IgD-negative memory B cell (primary cell): ENCODE measurements around the gene TMEM187. TPM values are rescaled to one million over a fixed set of nuclear protein-coding genes. Genes with fewer than 3 reads are reported as not detected.
"Not testable (repeated sequence)": the region's sequence is repeated elsewhere in the genome, so short reads cannot be mapped to it uniquely, and the experiment has no call there.

Experiments used
- H3K27ac Mint-ChIP-seq, 3 donors: one replicate each; pipeline ENCODE4 v1.8.0; 2020 to 2022; ENCODE audit warnings: mild to moderate bottlenecking in 3 of 3, mixed read lengths in 3 of 3, moderate library complexity in 1 of 3
- H3K27me3 Mint-ChIP-seq: one replicate; pipeline ENCODE4 v1.8.0; 2021; ENCODE audit warnings: mixed read lengths
- H3K36me3 Mint-ChIP-seq: one replicate; pipeline ENCODE4 v1.8.0; 2020; ENCODE audit warnings: mild to moderate bottlenecking, mixed read lengths
- H3K4me1 Mint-ChIP-seq, 3 donors: one replicate each; pipeline ENCODE4 v1.8.0; 2020 to 2022; ENCODE audit warnings: mixed read lengths in 3 of 3, mild to moderate bottlenecking in 1 of 3
- H3K4me3 Mint-ChIP-seq, 4 donors: one replicate each; pipeline ENCODE4 v1.8.0; 2020 to 2022; ENCODE audit warnings: mild to moderate bottlenecking in 4 of 4, mixed read lengths in 4 of 4, moderate library complexity in 3 of 4
- H3K9me3 Mint-ChIP-seq, 3 donors: one replicate each; pipeline ENCODE4 v1.8.0; 2020 to 2021; ENCODE audit warnings: mixed read lengths in 3 of 3, mild to moderate bottlenecking in 1 of 3
- polyA plus RNA-seq: library from polyadenylated mRNA; unstranded; fragments of 300-500 nt; fragmentation: Illumina TruSeq; gene quantifications from one replicate; pipeline ENCODE4 v1.2.3, GENCODE V29; 2021

The TMEM187 gene
- polyA plus RNA-seq, 1 donor from 2014 or later = 7.1 TPM

- Mint-ChIP-seq H3K4me1 (peaks cover 16 to 34% (median 29%) of the 10 kb centered on the region in 3 donors), H3K9me3 (no peaks in the 10 kb centered on the region), H3K36me3 (no peaks in the 10 kb centered on the region), H3K27me3 (no peaks in the 10 kb centered on the region), H3K27ac (peak overlapping the region; percentile 40 to 88 (median 70)), H3K4me3 (peak overlapping the region; percentile 91 to 100 (median 100))
These were observed 3.2 kb upstream of the TMEM187 start for GRCh38 chrX:153969125-153969903.

DNA sequence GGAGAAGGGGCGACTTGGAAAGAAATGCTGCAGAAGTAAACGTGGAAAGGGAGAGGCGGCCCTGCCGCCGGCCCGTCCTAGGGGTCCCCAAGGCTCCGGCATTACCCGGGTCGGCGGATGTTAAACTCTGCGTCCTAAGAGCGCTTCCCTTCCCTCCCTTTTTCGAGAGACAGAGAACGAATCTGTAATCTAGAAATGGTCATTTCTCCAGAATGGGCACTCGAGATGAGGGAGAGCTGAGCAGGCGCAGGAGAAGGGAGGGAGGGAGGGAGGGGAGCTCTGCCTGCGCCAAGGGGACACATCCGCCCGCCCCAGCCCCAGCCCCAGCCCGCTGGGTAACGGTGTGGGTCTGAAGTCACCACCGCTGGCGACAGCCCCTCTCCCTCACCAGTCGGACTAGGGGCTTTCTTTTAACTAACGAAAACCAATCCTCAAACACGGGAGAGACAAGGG is 2.6 kb upstream of the TMEM187 start:
- Mint-ChIP-seq H3K27ac (peak overlapping the region; percentile 40 to 88 (median 70)), H3K4me1 (peaks cover 16 to 38% (median 33%) of the 10 kb centered on the region in 3 donors), H3K4me3 (peak overlapping the region; percentile 91 to 100 (median 100)), H3K9me3 (no peaks in the 10 kb centered on the region), H3K36me3 (peaks cover 3% of the 10 kb centered on the region), H3K27me3 (no peaks in the 10 kb centered on the region)

DNA sequence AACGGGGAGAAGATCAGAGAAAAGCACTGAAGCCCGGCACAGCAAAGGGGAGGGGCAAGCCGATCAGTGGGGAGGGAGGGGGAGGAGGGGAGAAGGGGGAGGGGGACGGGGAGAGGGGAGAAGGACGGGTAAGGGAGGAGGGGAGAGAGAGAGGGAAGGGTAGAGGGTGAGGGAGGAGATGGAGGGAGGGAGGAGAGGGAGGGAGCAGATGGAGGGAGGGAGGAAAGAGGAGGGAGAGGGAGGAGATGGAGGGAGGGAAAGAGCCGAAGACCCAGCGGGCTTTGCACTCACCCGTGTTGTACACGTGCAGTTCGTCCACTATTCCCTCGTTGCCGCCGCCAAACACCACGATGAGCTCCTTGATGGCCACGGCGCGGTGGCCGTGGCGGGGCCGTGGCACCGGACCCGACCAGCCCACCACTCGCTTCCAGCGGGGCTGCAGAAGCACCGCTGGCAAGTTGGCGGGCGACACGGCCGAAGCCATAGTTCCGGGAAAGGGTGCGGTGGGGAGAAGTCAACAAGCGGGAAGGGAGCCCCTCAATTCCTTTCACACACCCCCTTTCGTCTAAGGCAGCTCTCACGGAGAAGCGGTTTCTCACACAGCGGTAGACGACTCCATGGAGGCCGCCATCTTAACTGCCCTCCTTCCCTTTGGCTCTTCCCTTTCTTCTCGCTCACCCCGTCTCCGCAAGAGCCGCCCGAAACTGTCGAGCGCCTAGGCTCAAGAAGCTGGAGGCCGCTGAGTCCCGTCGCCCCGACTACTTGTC is 2.0 kb upstream of the TMEM187 start:
- no peaks in the 10 kb centered on the region for H3K27me3 Mint-ChIP-seq
- H3K9me3 Mint-ChIP-seq = no peaks in the 10 kb centered on the region
- peaks cover 16 to 39% (median 31%) of the 10 kb centered on the region in 3 donors for H3K4me1 Mint-ChIP-seq
- H3K4me3 Mint-ChIP-seq = peak overlapping the region; percentile 99 to 100 (median 100)
- peak overlapping the region; percentile 95 to 100 (median 99) for H3K27ac Mint-ChIP-seq
- peaks cover 3% of the 10 kb centered on the region for H3K36me3 Mint-ChIP-seq

DNA sequence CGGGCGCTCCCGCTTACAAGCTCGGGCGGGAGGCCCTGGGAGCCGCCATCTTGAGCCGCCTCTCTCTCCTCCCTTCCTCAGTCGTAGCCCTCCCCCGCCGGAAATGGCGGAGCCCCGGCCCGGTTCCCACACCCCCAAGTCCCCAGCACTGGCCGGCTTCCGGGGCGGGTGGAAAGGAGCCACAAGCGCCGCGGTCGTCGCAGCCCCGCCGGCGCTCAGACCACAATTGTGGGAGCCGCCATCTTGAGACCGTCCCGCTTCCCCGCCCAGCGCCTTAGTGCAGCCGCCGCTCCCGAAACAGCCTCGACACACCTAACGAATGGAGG is 1.5 kb upstream of the TMEM187 start:
- H3K36me3 Mint-ChIP-seq = peaks cover 3% of the 10 kb centered on the region
- H3K9me3 Mint-ChIP-seq = no peaks in the 10 kb centered on the region
- H3K4me3 Mint-ChIP-seq = peak overlapping the region; percentile 93 to 100 (median 100)
- peak overlapping the region; percentile 95 to 100 (median 99) for H3K27ac Mint-ChIP-seq
- H3K4me1 Mint-ChIP-seq = peaks cover 16 to 38% (median 27%) of the 10 kb centered on the region in 3 donors
- no peaks in the 10 kb centered on the region for H3K27me3 Mint-ChIP-seq

DNA sequence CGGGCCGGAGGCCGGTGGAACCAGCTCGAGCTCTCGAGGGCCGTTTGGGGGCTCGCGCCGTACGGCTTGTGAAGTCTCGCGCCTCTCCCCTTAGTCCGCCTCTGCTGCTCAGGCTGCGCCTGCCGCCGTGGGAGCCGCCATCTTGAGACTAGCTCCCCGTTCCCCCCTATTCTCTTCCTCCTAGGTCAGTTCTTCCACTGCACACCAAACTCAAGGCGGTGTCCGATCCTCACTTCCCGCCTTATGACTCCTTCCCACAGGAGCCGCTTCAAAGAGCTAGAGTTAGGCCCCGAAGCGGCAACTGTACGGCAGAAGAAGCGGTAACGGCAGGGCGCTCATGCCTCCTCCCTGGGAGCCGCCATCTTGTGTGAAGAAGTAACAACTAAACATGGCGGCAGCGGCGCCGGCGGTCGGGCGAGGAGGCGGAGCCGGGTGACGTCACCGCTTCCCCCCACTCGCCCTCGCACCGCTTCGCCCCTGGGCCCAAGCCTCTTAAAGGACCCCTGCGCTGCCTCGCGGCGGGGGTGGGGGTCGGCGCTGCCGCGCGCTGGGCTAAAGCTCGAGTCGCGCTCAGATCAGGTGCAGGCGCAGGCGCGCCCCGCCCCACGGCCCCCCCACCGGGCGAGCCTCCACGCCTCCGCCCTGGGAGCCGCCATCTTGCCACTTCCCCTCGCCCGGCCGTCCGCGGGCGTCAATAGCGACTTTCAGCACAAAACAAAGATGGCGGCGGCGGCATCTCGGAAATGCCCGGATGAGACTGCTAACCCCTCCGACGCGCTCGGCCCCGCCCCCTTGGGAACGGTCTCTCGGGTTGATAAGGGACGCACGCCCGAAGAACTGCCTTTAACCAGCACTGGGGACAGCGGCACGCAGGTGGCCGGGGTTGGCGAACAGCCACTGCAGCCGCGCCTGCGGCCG is 845 bp upstream of the TMEM187 start, which contains the start of gene HCFC1:
TSS of gene HCFC1 (minus strand) at position 369 of the 918 bp plus-strand sequence. CDS start 978 bp downstream, outside the sequence.
- Mint-ChIP-seq H3K36me3 (peaks cover 3% of the 10 kb centered on the region), H3K27ac (peak within 1 kb of the TSS; percentile 95 to 100 (median 99)), H3K4me1 (peaks cover 16 to 34% (median 22%) of the 10 kb centered on the region in 3 donors), H3K4me3 (peak within 1 kb of the TSS; percentile 93 to 100 (median 100)), H3K27me3 (no peaks in the 10 kb centered on the region), H3K9me3 (no peaks in the 10 kb centered on the region)

- Mint-ChIP-seq H3K4me1 (peaks cover 7 to 23% (median 12%) of the 10 kb centered on the region in 3 donors), H3K27ac (peak overlapping the region; percentile 88 to 98 (median 95)), H3K36me3 (peaks cover 3% of the 10 kb centered on the region), H3K4me3 (peak overlapping the region; percentile 82 to 98 (median 92)), H3K27me3 (no peaks in the 10 kb centered on the region), H3K9me3 (no peaks in the 10 kb centered on the region)
These were observed 811 bp downstream of the TMEM187 start for GRCh38 chrX:153973127-153974002.

- Mint-ChIP-seq H3K36me3 (peaks cover 3% of the 10 kb centered on the region), H3K27me3 (no peaks in the 10 kb centered on the region), H3K4me3 (peak overlapping the region; percentile 13 to 93 (median 48)), H3K27ac (peak overlapping the region; percentile 83 to 98 (median 95)), H3K4me1 (peaks cover 5 to 23% (median 12%) of the 10 kb centered on the region in 3 donors), H3K9me3 (no peaks in the 10 kb centered on the region)
These were observed 1.6 kb downstream of the TMEM187 start for GRCh38 chrX:153974003-153974725.

DNA sequence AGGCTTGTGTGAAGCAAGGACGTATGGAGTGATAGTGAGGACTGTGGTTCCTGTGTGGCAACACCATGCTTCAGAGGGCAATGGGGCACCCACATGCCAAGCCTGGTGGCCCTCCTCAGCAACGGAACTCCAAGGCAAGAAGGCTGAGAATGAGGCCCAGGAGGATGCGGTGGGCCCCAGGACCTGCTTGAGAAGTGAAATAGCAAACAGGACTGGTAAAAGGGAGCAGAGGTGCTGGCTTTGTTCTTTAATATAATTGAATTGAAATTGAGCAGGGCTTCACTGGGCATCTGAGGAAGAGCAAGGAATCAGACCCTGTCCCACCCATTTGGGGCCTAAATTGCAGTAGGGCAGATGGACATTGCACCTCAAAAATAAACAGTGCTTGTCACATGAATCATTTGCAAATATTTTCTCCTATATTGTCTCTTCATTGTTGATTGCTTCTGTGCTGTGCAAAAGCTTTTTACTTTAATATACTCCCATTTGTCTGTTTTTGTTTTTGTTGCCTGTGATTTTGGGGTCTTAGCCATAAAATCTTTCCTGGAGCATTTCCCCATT is 2.3 kb downstream of the TMEM187 start:
- Mint-ChIP-seq H3K4me3 (peak overlapping the region in 3 of 4 donors; percentile 51 to 93 (median 72)), H3K4me1 (peaks cover 0 to 20% (median 8%) of the 10 kb centered on the region in 3 donors), H3K36me3 (peaks cover 3% of the 10 kb centered on the region), H3K27me3 (no peaks in the 10 kb centered on the region), H3K9me3 (no peaks in the 10 kb centered on the region), H3K27ac (peak overlapping the region; percentile 83 to 95 (median 88))

GRCh38 chrX:153980394-153980793 is 7.8 kb downstream of the TMEM187 start:
- not testable (repeated sequence) for H3K9me3 Mint-ChIP-seq, H3K36me3 Mint-ChIP-seq, H3K27me3 Mint-ChIP-seq
- peaks cover 24 to 31% (median 27%) of the 10 kb centered on the region in 3 donors for H3K4me1 Mint-ChIP-seq
- peak overlapping the region; percentile 86 to 89 (median 88) for H3K27ac Mint-ChIP-seq
- H3K4me3 Mint-ChIP-seq = peak overlapping the region; percentile 64 to 85 (median 74)

- H3K36me3 Mint-ChIP-seq = peaks cover 2% of the 10 kb centered on the region
- H3K4me3 Mint-ChIP-seq = peak overlapping the region; percentile 1 to 84 (median 68)
- H3K27me3 Mint-ChIP-seq = peaks cover 9% of the 10 kb centered on the region
- no peaks in the 10 kb centered on the region for H3K9me3 Mint-ChIP-seq
- peaks cover 22 to 31% (median 27%) of the 10 kb centered on the region in 3 donors for H3K4me1 Mint-ChIP-seq
- peak overlapping the region; percentile 86 to 89 (median 88) for H3K27ac Mint-ChIP-seq
These were observed 8.7 kb downstream of the TMEM187 start for GRCh38 chrX:153981231-153981630.

DNA sequence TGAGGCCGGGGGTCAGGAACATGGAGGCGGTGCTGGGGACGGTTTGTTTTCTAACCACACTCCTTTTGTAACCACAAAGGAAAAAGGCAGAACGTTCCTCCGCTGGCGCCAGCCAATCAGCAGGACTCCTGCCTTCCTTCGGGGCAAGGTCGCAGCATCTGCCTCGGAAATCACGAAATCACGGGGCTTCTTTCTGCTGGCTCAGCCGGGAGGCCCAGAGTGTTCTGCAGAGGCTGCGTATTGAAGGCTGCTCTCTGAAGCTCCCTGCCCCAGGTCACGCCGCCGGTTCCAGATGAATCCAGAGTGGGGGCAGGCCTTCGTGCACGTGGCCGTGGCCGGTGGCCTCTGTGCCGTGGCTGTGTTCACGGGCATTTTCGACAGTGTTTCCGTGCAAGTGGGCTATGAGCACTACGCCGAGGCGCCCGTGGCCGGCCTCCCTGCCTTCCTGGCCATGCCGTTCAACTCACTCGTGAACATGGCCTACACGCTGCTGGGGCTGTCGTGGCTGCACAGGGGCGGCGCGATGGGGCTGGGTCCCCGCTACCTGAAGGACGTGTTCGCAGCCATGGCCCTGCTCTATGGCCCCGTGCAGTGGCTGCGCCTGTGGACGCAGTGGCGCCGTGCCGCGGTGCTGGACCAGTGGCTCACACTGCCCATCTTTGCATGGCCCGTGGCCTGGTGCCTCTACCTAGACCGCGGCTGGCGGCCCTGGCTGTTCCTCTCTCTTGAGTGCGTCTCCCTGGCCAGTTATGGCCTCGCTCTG is 9.4 kb downstream of the TMEM187 start:
- peaks cover 9% of the 10 kb centered on the region for H3K27me3 Mint-ChIP-seq
- no peaks in the 10 kb centered on the region for H3K9me3 Mint-ChIP-seq
- H3K36me3 Mint-ChIP-seq = peaks cover 2% of the 10 kb centered on the region
- peaks cover 22 to 31% (median 26%) of the 10 kb centered on the region in 3 donors for H3K4me1 Mint-ChIP-seq
- H3K27ac Mint-ChIP-seq = peak overlapping the region; percentile 86 to 89 (median 88)
- H3K4me3 Mint-ChIP-seq = peak overlapping the region; percentile 1 to 84 (median 68)

DNA sequence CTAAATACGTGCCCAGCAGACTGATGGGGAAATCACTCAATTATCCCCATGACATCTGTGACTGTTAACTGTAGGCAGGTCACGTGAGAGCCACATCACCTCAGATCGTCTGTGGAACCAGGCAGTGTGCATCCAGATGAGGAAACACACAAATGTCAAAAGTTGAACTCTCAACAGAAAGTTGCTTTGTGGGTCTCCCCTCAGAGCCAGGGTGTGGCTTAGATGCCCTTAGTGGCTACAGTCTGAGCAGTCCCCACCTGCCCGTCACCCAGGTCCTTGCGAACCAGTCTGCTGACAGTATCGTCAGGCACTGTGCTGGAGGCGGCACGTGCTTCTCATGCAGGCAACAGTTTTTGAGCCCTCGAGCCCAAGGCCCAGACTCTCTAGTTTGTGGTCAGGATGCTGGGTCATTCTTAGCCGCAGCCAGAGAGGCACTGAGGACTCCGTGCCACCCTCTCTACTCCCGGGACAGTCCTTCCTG is 10.8 kb downstream of the TMEM187 start:
- Mint-ChIP-seq H3K9me3 (no peaks in the 10 kb centered on the region), H3K27ac (peak overlapping the region; percentile 71 to 88 (median 84)), H3K27me3 (peaks cover 11% of the 10 kb centered on the region), H3K4me3 (peak overlapping the region in 2 of 4 donors; percentile 17 to 82), H3K4me1 (peaks cover 24 to 31% (median 26%) of the 10 kb centered on the region in 3 donors), H3K36me3 (peaks cover 2% of the 10 kb centered on the region)
